ENCODE results near the gene OCIAD2. TPM values are rescaled to one million over a fixed set of nuclear protein-coding genes. Genes with fewer than 3 reads are reported as not detected.

Gene OCIAD2
- total and polyA plus RNA-seq, 2 of the 8 experiments (the other 6 are each of a cell fraction or from before 2014, with no cell fraction given) = 105 to 122 TPM

DNA sequence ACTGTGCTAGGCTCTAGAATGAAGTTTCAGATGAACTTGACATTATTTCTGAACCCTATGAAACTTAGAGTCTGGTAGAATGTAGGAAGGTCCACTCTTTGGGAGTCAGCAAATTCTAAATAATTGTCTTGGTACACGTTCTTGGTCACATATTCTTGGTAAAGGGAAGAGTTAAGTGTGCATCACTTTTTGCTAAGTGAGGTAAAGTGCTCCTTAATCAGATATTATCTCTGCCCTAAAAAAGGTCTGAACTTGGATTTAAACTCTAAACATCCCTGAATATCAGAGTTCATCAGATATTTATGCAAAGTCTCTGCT lies 7.2 kb downstream of the OCIAD2 start:
- H2BK5ac ChIP-seq (ENCODE audit: low read depth, low read length) = no peak overlapping the region

More for the DNA sequence above, 7.2 kb downstream of the OCIAD2 start:
- H3K4me1 ChIP-seq (replicated peaks in 1 of 4; ENCODE audit: control insufficient read depth in 3 of 4, insufficient read depth in 4 of 4, low read length in 3 of 4) = no peaks in the 10 kb centered on the region
- H4K20me1 ChIP-seq (replicated peaks in 1 of 2; ENCODE audit: control insufficient read depth in 1 of 2, insufficient read depth in 2 of 2, low read length in 2 of 2) = peaks cover 0 to 3% of the 10 kb centered on the region in 2 experiments
- no peak overlapping the region for H3K27ac ChIP-seq (ENCODE audit: low read depth, low read length)
- DNase-seq (ENCODE audit: low read depth in 1 of 2, low spot score in 2 of 2) (no peak), FAIRE-seq (no peak)
- no peak overlapping the region for H4K8ac ChIP-seq (ENCODE audit: extremely low read depth, insufficient read depth, low read length)
- TF ChIP-seq RBBP5 (IDR thresholded peaks at IDR 0.05; ENCODE audit: borderline replicate concordance, low read depth, low read length) (no peak), RXRA (IDR thresholded peaks at IDR 0.05; ENCODE audit: insufficient read depth, low read depth, low read length) (no peak), RFX5 (IDR thresholded peaks at IDR 0.05; ENCODE audit: borderline replicate concordance, low read depth, low read length) (no peak), GABPA (IDR thresholded peaks at IDR 0.05; ENCODE audit: borderline replicate concordance, insufficient read depth, low read length) (no peak), SRF (IDR thresholded peaks at IDR 0.05; ENCODE audit: low read depth, low read length) (no peak), POLR2A (IDR thresholded peaks at IDR 0.05; ENCODE audit: control extremely low read depth in 1 of 2, low read depth in 2 of 2, low read length in 2 of 2) (no peak), BCL11A (IDR thresholded peaks at IDR 0.05; ENCODE audit: low read depth in 2 of 2, low read length in 2 of 2) (no peak)
- TF ChIP-seq, protein P1, sequence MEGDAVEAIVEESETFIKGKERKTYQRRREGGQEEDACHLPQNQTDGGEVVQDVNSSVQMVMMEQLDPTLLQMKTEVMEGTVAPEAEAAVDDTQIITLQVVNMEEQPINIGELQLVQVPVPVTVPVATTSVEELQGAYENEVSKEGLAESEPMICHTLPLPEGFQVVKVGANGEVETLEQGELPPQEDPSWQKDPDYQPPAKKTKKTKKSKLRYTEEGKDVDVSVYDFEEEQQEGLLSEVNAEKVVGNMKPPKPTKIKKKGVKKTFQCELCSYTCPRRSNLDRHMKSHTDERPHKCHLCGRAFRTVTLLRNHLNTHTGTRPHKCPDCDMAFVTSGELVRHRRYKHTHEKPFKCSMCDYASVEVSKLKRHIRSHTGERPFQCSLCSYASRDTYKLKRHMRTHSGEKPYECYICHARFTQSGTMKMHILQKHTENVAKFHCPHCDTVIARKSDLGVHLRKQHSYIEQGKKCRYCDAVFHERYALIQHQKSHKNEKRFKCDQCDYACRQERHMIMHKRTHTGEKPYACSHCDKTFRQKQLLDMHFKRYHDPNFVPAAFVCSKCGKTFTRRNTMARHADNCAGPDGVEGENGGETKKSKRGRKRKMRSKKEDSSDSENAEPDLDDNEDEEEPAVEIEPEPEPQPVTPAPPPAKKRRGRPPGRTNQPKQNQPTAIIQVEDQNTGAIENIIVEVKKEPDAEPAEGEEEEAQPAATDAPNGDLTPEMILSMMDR (IDR thresholded peaks at IDR 0.05; ENCODE audit: control extremely low read depth in 1 of 3, insufficient read depth in 1 of 3, low read depth in 1 of 3, low read length in 3 of 3) = no peak
- H4K5ac ChIP-seq (ENCODE audit: insufficient read length, low read depth, low read length) = no peak overlapping the region
- no peak overlapping the region for H2BK15ac ChIP-seq (ENCODE audit: low read length)
- no peak overlapping the region for H3K18ac ChIP-seq (ENCODE audit: extremely low read depth, low read length)
- no peak overlapping the region for H2BK12ac ChIP-seq (ENCODE audit: low read depth, low read length)
- no peak overlapping the region for H4K91ac ChIP-seq (replicated peaks; ENCODE audit: insufficient read length, low read length)
- H3K56ac ChIP-seq (replicated peaks; ENCODE audit: insufficient read length, low read depth, low read length) = no peak overlapping the region
- 80% methylated on average over 1 of the region's 1 CpG; no CpG with 5 or more reads in 1 of the 2 experiments for WGBS, 2 experiments (ENCODE audit: extremely low coverage in 1 of 2, insufficient coverage in 1 of 2, insufficient read length in 1 of 2, insufficient replicate concordance in 2 of 2, low coverage in 1 of 2, low lambda C conversion rate in 2 of 2, missing lambda C conversion rate in 1 of 2)
- no peak overlapping the region for H3K14ac ChIP-seq (ENCODE audit: insufficient read length)
- H2BK20ac ChIP-seq (ENCODE audit: low read length) = no peak overlapping the region
- H3K4me3 ChIP-seq (ENCODE audit: extremely low read depth in 1 of 4, insufficient read depth in 2 of 4, low read depth in 3 of 4, low read length in 4 of 4) = no peak overlapping the region
- H3K79me1 ChIP-seq (ENCODE audit: low read depth, low read length) = no peaks in the 10 kb centered on the region; the same call in 1 of the 2 replicates
- no peaks in the 10 kb centered on the region for H3K9me3 ChIP-seq (ENCODE audit: insufficient read depth in 2 of 2, low read depth in 1 of 2, low read length in 1 of 2)
- no peak overlapping the region for H3K23ac ChIP-seq (ENCODE audit: insufficient read length)
- no peak overlapping the region for H3K4ac ChIP-seq (replicated peaks; ENCODE audit: insufficient read length, low read depth, low read length)
- H3K27me3 ChIP-seq (replicated peaks in 1 of 4; ENCODE audit: control insufficient read depth in 3 of 4, extremely low read depth in 1 of 4, insufficient read depth in 3 of 4, low read length in 3 of 4) = no peaks in the 10 kb centered on the region
- no peak overlapping the region for H3K4me2 ChIP-seq (ENCODE audit: insufficient read depth in 1 of 2, low read depth in 2 of 2, low read length in 2 of 2)
- POLR2A ChIA-PET (ENCODE audit: partially characterized antibody) = no interaction called here
- peaks cover 6 to 25% (median 17%) of the 10 kb centered on the region in 4 experiments; a peak in 7 of 8 replicates for H3K36me3 ChIP-seq (ENCODE audit: control insufficient read depth in 2 of 4, insufficient read depth in 4 of 4, low read length in 3 of 4)
- H3K23me2 ChIP-seq (ENCODE audit: low read depth, low read length) = no peaks in the 10 kb centered on the region
- CTCF ChIA-PET (ENCODE audit: partially characterized antibody) = interaction anchor here (0.6 kb wide), 1 partner anchor 46 kb away, joined by 5 read pairs; no protein-coding TSS in a partner anchor
- H3K9ac ChIP-seq (replicated peaks in 1 of 4; ENCODE audit: extremely low read depth in 1 of 4, low read depth in 3 of 4, low read length in 3 of 4) = no peak overlapping the region
- H3K79me2 ChIP-seq (ENCODE audit: control insufficient read depth in 1 of 2, insufficient read depth in 2 of 2, low read length in 2 of 2) = no peaks in the 10 kb centered on the region
- H2AK5ac ChIP-seq (ENCODE audit: low read depth, low read length) = no peak overlapping the region
- H2AFZ ChIP-seq (ENCODE audit: low read length) = no peak overlapping the region
- H2BK120ac ChIP-seq (replicated peaks; ENCODE audit: low read depth, low read length) = no peak overlapping the region
